Body of pancreas (tissue), 4 donors: ENCODE data around the gene LMX1B.

ENCODE experiments used
- CTCF ChIP-seq, 7 experiments: fragments of 450-650 bp in 4 of 7; fragments of 200-600 bp in 3 of 7; sonication (generic) in 3 of 7; IDR thresholded peaks; one replicate each; pipeline ENCODE4 v1.5.1; 2016 to 2019; ENCODE audit warnings: antibody characterized with exemption in 7 of 7
- POLR2A ChIP-seq, 3 donors: fragments of 450-650 bp; IDR thresholded peaks; one replicate each; pipeline ENCODE4 v1.6.1; 2016; ENCODE audit warnings: antibody characterized with exemption in 3 of 3, mild to moderate bottlenecking in 2 of 3

DNA sequence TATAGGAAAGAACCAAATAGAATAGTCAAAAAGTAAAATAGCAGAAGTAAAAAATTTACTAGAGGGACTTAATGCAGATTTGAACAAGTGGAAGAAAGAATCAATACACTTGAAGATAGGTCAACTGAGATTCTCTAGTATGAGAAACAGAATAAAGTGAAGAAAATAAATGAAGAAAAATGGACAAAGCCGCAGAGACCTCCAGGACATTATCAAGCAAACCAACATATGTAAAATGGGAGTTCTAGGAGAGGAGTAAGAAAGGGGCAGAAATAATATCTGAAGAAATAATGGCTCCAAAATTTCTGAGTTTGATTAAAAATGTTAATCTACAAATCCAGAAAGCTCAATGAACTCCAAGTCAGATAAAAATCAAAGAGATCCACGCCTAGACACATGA lies 121.1 kb downstream of the LMX1B start:
- TF ChIP-seq CTCF (IDR thresholded peaks at IDR 0.05) (no peak), POLR2A (IDR thresholded peaks at IDR 0.05) (no peak)
